Liver (tissue), 3 donors: ENCODE results near the gene ZNF423.

Source experiments
- CTCF ChIP-seq: fragments of 150-350 bp; IDR thresholded peaks from 2 replicates; pipeline ENCODE4 v1.5.1; 2017; ENCODE audit warnings: improper control_type of control experiment, low read depth, low read length; ENCODE audit not compliant: missing input control
- EGR1 ChIP-seq, 2 donors: IDR thresholded peaks; 2 replicates each; pipeline ENCODE4 v1.6.1; 2016 to 2018; ENCODE audit warnings: antibody characterized with exemption in 2 of 2, low read depth in 2 of 2
- FOXA1 ChIP-seq: IDR thresholded peaks from 2 replicates; pipeline ENCODE4 v1.6.1; 2016; ENCODE audit warnings: antibody characterized with exemption
- GABPA ChIP-seq, 2 donors: IDR thresholded peaks in 1 of 2; conservative IDR thresholded peaks in 1 of 2; 2 replicates each; pipeline ENCODE4 v1.6.1; 2016; ENCODE audit warnings: antibody characterized with exemption in 2 of 2, mild to moderate bottlenecking in 1 of 2, moderate library complexity in 1 of 2
- JUND ChIP-seq, 2 donors: IDR thresholded peaks; 2 replicates each; pipeline ENCODE4 v1.6.1; 2016; ENCODE audit warnings: antibody characterized with exemption in 2 of 2
- REST ChIP-seq: IDR thresholded peaks from 2 replicates; pipeline ENCODE4 v1.6.1; 2016; ENCODE audit warnings: antibody characterized with exemption, mild to moderate bottlenecking
- SP1 ChIP-seq: IDR thresholded peaks from 2 replicates; pipeline ENCODE4 v1.6.1; 2018; ENCODE audit warnings: antibody characterized with exemption, mild to moderate bottlenecking
- TAF1 ChIP-seq: conservative IDR thresholded peaks from 2 replicates; pipeline ENCODE4 v1.6.1; 2016; ENCODE audit warnings: antibody characterized with exemption, mild to moderate bottlenecking
- YY1 ChIP-seq: IDR thresholded peaks from 2 replicates; pipeline ENCODE4 v1.6.1; 2016; ENCODE audit warnings: antibody characterized with exemption, mild to moderate bottlenecking
- donor health status: healthy.
- donor health status: healthy.

GRCh38 chr16:49725651-49726050, 130.3 kb downstream of the ZNF423 start:
- TF ChIP-seq REST = no peak
- no peak for TF ChIP-seq CTCF
- TF ChIP-seq TAF1 = no peak
- no peak for TF ChIP-seq YY1
- no peak for TF ChIP-seq SP1
- no peak for TF ChIP-seq FOXA1
- no peak for TF ChIP-seq GABPA (IDR thresholded peaks at IDR 0.05 in 1 of 2, conservative IDR thresholded peaks at IDR 0.05 in 1 of 2)
- TF ChIP-seq JUND (IDR thresholded peaks at IDR 0.05) = no peak
- TF ChIP-seq EGR1 (IDR thresholded peaks at IDR 0.05; ENCODE audit: low read depth in 2 of 2) = no peak
